GM10248 (cell line): ENCODE measurements around the gene FGG.

ENCODE experiments used
- CTCF ChIA-PET: fragments of 300-600 bp; sonication (Branson Sonifier 250); formaldehyde crosslinking; extraction: SDS; loops from one replicate; lab custom pipeline; 2021; ENCODE audit warnings: antibody characterized with exemption; lab: Yijun Ruan, JAX
- POLR2A ChIA-PET: fragments of 350-650 bp; sonication (Branson Sonifier 250); formaldehyde crosslinking; extraction: SDS; loops from one replicate; lab custom pipeline; 2020; ENCODE audit warnings: antibody characterized with exemption; lab: Yijun Ruan, JAX
- DNase-seq: peaks from one replicate; pipeline ENCODE4 v3.0.0; 2012; ENCODE audit errors: extremely low spot score
- CTCF ChIP-seq: IDR thresholded peaks from 2 replicates; pipeline ENCODE4 v1.5.1; 2012; ENCODE audit warnings: mild to moderate bottlenecking, low read depth; ENCODE audit errors: extremely low read depth, missing control alignments, control extremely low read depth

Gene FGG

GRCh38 chr4:154634058-154634457, 21.6 kb upstream of the FGG start:
- CTCF ChIA-PET, result interaction anchor here (1.6 to 5.2 kb wide), 3 partner anchors 11 to 82 kb away, joined by 3 to 32 read pairs (median 7); no protein-coding TSS in a partner anchor
- POLR2A ChIA-PET, result no interaction called here
- no peak for DNase-seq
- TF ChIP-seq CTCF, result no peak

GRCh38 chr4:154631828-154632227, 19.4 kb upstream of the FGG start:
- POLR2A ChIA-PET, result no interaction called here
- no peak for TF ChIP-seq CTCF
- CTCF ChIA-PET, result interaction anchor here (1.0 to 5.2 kb wide), 4 partner anchors 8 to 73 kb away, joined by 3 to 32 read pairs (median 8); no protein-coding TSS in a partner anchor
- no peak for DNase-seq

- no peak for TF ChIP-seq CTCF
- no peak for DNase-seq
- ChIA-PET POLR2A (no interaction called here), CTCF (interaction anchor here (1.0 to 4.2 kb wide), 5 partner anchors 9 to 78 kb away, joined by 3 to 14 read pairs (median 4); no protein-coding TSS in a partner anchor)
Measured at GRCh38 chr4:154630324-154630723, 17.9 kb upstream of the FGG start.

GRCh38 chr4:154626793-154627484, 14.5 kb upstream of the FGG start:
- peak; percentile 62 for TF ChIP-seq CTCF
- peak; percentile 78 for DNase-seq
- ChIA-PET CTCF (interaction anchor here (1.4 to 13.6 kb wide), 5 partner anchors 9 to 76 kb away, joined by 3 to 550 read pairs (median 7); partner anchors contain the start of gene PLRG1), POLR2A (interaction anchor here (1.2 kb wide), 1 partner anchor 77 kb away, joined by 3 read pairs; the partner anchor contains the start of gene PLRG1)

- ChIA-PET CTCF (interaction anchor here (1.2 to 13.6 kb wide), 11 partner anchors 8 to 124 kb away, joined by 3 to 550 read pairs (median 4); partner anchors contain the start of genes FGB and PLRG1), POLR2A (no interaction called here)
- TF ChIP-seq CTCF, result no peak
- DNase-seq, result no peak
Measured at GRCh38 chr4:154625971-154626370, 13.5 kb upstream of the FGG start.

GRCh38 chr4:154623995-154624394, 11.5 kb upstream of the FGG start:
- no peak for TF ChIP-seq CTCF
- ChIA-PET CTCF (interaction anchor here (0.9 to 13.6 kb wide), 14 partner anchors 10 to 122 kb away, joined by 3 to 550 read pairs (median 4); partner anchors contain the start of gene PLRG1), POLR2A (no interaction called here)
- no peak for DNase-seq
